Measurements from ENCODE around the gene MAPK11.

DNA sequence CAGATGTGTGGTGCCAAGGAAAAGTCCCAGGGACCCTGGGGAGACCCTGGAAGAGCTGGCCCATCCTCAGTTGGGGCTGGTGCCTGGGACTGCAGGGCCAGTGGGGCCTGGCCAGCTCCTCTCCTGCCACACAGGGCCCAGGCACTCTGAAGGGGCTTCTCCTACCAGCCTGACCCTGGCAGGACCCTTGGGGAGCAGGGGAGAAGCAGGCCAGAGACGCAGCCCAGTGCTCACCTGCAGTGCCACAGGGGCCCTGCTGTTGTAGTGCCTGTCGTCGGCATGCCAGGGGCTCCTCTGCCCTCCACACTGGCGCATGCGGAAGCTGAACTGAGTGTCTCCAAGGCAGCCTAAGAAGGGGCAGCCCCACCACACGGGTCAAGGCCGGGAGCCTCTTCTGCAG lies 47.5 kb upstream of the MAPK11 start:
- no peak for TF ChIP-seq EZH2 (IDR thresholded peaks at IDR 0.05; ENCODE audit: borderline replicate concordance, low read depth, low read length, severe bottlenecking)
- TF ChIP-seq, protein P1, sequence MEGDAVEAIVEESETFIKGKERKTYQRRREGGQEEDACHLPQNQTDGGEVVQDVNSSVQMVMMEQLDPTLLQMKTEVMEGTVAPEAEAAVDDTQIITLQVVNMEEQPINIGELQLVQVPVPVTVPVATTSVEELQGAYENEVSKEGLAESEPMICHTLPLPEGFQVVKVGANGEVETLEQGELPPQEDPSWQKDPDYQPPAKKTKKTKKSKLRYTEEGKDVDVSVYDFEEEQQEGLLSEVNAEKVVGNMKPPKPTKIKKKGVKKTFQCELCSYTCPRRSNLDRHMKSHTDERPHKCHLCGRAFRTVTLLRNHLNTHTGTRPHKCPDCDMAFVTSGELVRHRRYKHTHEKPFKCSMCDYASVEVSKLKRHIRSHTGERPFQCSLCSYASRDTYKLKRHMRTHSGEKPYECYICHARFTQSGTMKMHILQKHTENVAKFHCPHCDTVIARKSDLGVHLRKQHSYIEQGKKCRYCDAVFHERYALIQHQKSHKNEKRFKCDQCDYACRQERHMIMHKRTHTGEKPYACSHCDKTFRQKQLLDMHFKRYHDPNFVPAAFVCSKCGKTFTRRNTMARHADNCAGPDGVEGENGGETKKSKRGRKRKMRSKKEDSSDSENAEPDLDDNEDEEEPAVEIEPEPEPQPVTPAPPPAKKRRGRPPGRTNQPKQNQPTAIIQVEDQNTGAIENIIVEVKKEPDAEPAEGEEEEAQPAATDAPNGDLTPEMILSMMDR (IDR thresholded peaks at IDR 0.05; ENCODE audit: borderline replicate concordance, extremely low read depth, low read length, poor library complexity, severe bottlenecking) = no peak

All from DND-41 (cell line).